Transverse colon (tissue), 4 donors: ENCODE data around the gene C11orf65. TPM values are rescaled to one million over a fixed set of nuclear protein-coding genes. Genes with fewer than 3 reads are reported as not detected.
"Not testable (repeated sequence)": the region's sequence is repeated elsewhere in the genome, so short reads cannot be mapped to it uniquely, and the experiment has no call there.

Experiments
- DNase-seq: peaks from one replicate; pipeline ENCODE4 v3.0.0-alpha.2; 2019
- H3K27ac ChIP-seq, 4 donors: fragments of 200-600 bp; sonication (generic); 2 replicates each; pipeline ENCODE4 v1.5.1; 2016 to 2018; ENCODE audit warnings: inconsistent platforms in 4 of 4
- H3K27me3 ChIP-seq: fragments of 200-600 bp; sonication (generic); 2 replicates; pipeline ENCODE4 v1.5.1; 2017; ENCODE audit warnings: inconsistent platforms
- H3K36me3 ChIP-seq, 4 donors: fragments of 200-600 bp; sonication (generic); 2 replicates each; pipeline ENCODE4 v1.5.1; 2017 to 2019; ENCODE audit warnings: inconsistent platforms in 4 of 4
- H3K4me1 ChIP-seq, 4 donors: fragments of 200-600 bp; sonication (generic); 2 replicates each; pipeline ENCODE4 v1.5.1; 2017 to 2020; ENCODE audit warnings: inconsistent platforms in 4 of 4
- H3K4me3 ChIP-seq, 4 donors: fragments of 200-600 bp; sonication (generic); 1 replicate in 1 of 4; 2 replicates in 3 of 4; pipeline versions ENCODE4 v1.5.1 to v1.6.1; 2017 to 2019; ENCODE audit warnings: inconsistent platforms in 4 of 4
- H3K9me3 ChIP-seq, 2 donors: fragments of 200-600 bp; sonication (generic); 2 replicates each; pipeline ENCODE4 v1.5.1; 2017 to 2019; ENCODE audit warnings: inconsistent platforms in 2 of 2
- CTCF ChIP-seq, 5 experiments: fragments of 200-600 bp in 3 of 5; fragments of 450-650 bp in 2 of 5; sonication (generic) in 3 of 5; IDR thresholded peaks; 1 replicate in 2 of 5; 2 replicates in 3 of 5; pipeline ENCODE4 v1.5.1; 2016 to 2017; ENCODE audit warnings: antibody characterized with exemption in 5 of 5, inconsistent platforms in 3 of 5, mild to moderate bottlenecking in 2 of 5, moderate library complexity in 1 of 5
- EP300 ChIP-seq: sonication (generic); formaldehyde crosslinking; IDR thresholded peaks from one replicate; pipeline ENCODE4 v1.6.1; 2017; ENCODE audit warnings: antibody characterized with exemption, low read depth
- POLR2A ChIP-seq: fragments of 450-650 bp; IDR thresholded peaks from one replicate; pipeline ENCODE4 v1.6.1; 2016; ENCODE audit warnings: antibody characterized with exemption, mild to moderate bottlenecking, moderate library complexity
- POLR2AphosphoS5 ChIP-seq, 3 donors: sonication (generic); formaldehyde crosslinking; IDR thresholded peaks; one replicate each; pipeline ENCODE4 v1.6.1; 2016; ENCODE audit warnings: antibody characterized with exemption in 3 of 3
- WGBS, 2 donors: methylation state at CpG; one replicate each; pipeline ENCODE4 v1.1.5; 2018; ENCODE audit warnings: low coverage in 1 of 2; 5-methylcytosine and 5-hydroxymethylcytosine counted together
- in situ Hi-C, 4 donors: fragments of 200-750 bp; cut with MboI; loops; one replicate each; pipeline versions ENCODE4 v1.15.0 to v1.15.1; 2017; ENCODE audit warnings: low sequenced_read_pairs in 3 of 4, low pct_ligation_motif_present in 1 of 4, low pct_unique_long_range_greater_than_20kb in 1 of 4
- intact Hi-C: fragments of 100-400 bp; cut with DNase I; formaldehyde crosslinking; loops from one replicate; pipeline ENCODE4 v1.15.1; 2023; ENCODE audit warnings: low total_unique reads
- total RNA-seq, 4 donors: library from RNA; depleted of rRNA; stranded (reverse); fragments of >200 nt; gene quantifications; one replicate each; pipeline ENCODE4 v1.1.0, GENCODE V29; 2016

Gene C11orf65
- total RNA-seq, 4 donors from 2014 or later, result 1.1 TPM; not detected in 2

- H3K4me3 ChIP-seq, result no peak overlapping the region
- peak overlapping the region in 2 of 4 donors; percentile 98 to 99 for H3K27ac ChIP-seq
- no peak for TF ChIP-seq CTCF (IDR thresholded peaks at IDR 0.05)
- TF ChIP-seq EP300, result no peak
- no peak for TF ChIP-seq POLR2A
- TF ChIP-seq POLR2AphosphoS5 (IDR thresholded peaks at IDR 0.05), result no peak
- no peaks in the 10 kb centered on the region for H3K9me3 ChIP-seq
- in situ Hi-C loops, result loop anchor here in 1 of 4 donors (10.0 kb wide), 1 partner anchor 244 kb away; the partner anchor contains the start of genes ATM and NPAT
- no peak for DNase-seq
- no peaks in the 10 kb centered on the region for H3K27me3 ChIP-seq
- WGBS, 2 donors, result 85 to 100% methylated on average over 1 of the region's 1 CpG
- intact Hi-C loops, result no loop called here
- no peaks in the 10 kb centered on the region for H3K36me3 ChIP-seq
- H3K4me1 ChIP-seq, result peaks cover 0 to 13% (median under 1%) of the 10 kb centered on the region in 4 donors
Measured at GRCh38 chr11:108468478-108468864, 1.1 kb upstream of the C11orf65 start.

- intact Hi-C loops (no loop called here), in situ Hi-C loops (loop anchor here in 1 of 4 donors (10.0 kb wide), 1 partner anchor 242 kb away; the partner anchor contains the start of genes ATM and NPAT)
- 44 to 45% methylated on average over 7 of the region's 7 CpGs for WGBS, 2 donors
- Histone ChIP-seq H3K27ac (peak overlapping the region; percentile 97 to 99 (median 98)), H3K4me3 (peak overlapping the region; percentile 40 to 65 (median 62)), H3K36me3 (no peaks in the 10 kb centered on the region), H3K27me3 (no peaks in the 10 kb centered on the region), H3K4me1 (peaks cover 0 to 13% (median under 1%) of the 10 kb centered on the region in 4 donors), H3K9me3 (no peaks in the 10 kb centered on the region)
- DNase-seq, result peak; percentile 8
- no peak for TF ChIP-seq POLR2AphosphoS5 (IDR thresholded peaks at IDR 0.05)
- TF ChIP-seq EP300, result no peak
- TF ChIP-seq POLR2A, result no peak
- no peak for TF ChIP-seq CTCF (IDR thresholded peaks at IDR 0.05)
Measured at GRCh38 chr11:108466405-108466804, 924 bp downstream of the C11orf65 start.

GRCh38 chr11:108453207-108453835 is 14.0 kb downstream of the C11orf65 start:
- H3K9me3 ChIP-seq, result no peaks in the 10 kb centered on the region
- DNase-seq, result no peak
- TF ChIP-seq EP300 (no peak), POLR2AphosphoS5 (IDR thresholded peaks at IDR 0.05) (no peak), POLR2A (no peak), CTCF (IDR thresholded peaks at IDR 0.05) (no peak)
- H3K4me1 ChIP-seq, result no peaks in the 10 kb centered on the region
- intact Hi-C loops (no loop called here), in situ Hi-C loops (no loop called here)
- no peaks in the 10 kb centered on the region for H3K36me3 ChIP-seq
- WGBS, 2 donors, result 92 to 94% methylated on average over 2 of the region's 2 CpGs
- no peak overlapping the region for H3K4me3 ChIP-seq
- H3K27ac ChIP-seq, result no peak overlapping the region
- H3K27me3 ChIP-seq, result no peaks in the 10 kb centered on the region

- H3K27me3 ChIP-seq, in situ Hi-C loops, H3K4me3 ChIP-seq, DNase-seq, H3K9me3 ChIP-seq, H3K36me3 ChIP-seq, H3K27ac ChIP-seq, intact Hi-C loops, H3K4me1 ChIP-seq: not testable (repeated sequence)
- WGBS, 2 donors, result 83 to 93% methylated on average over 1 to 4 of the region's 4 CpGs
Measured at GRCh38 chr11:108441445-108441844, 25.9 kb downstream of the C11orf65 start.
